ENCODE measurements around the gene TAF15. TPM values are rescaled to one million over a fixed set of nuclear protein-coding genes. Genes with fewer than 3 reads are reported as not detected.

TAF15 gene
- total RNA-seq, 1 donor, result 74.3 TPM

GRCh38 chr17:35895636-35896587 is 86.6 kb downstream of the TAF15 start:
- no peak overlapping the region for H3K4me3 ChIP-seq (ENCODE audit: low read depth, low read length)
- no peak for TF ChIP-seq CTCF (IDR thresholded peaks at IDR 0.05; ENCODE audit: insufficient read depth, low read length)
- DNase-seq (ENCODE audit: low read depth), result peak; percentile 78

Small RNA genes within 50 kb of the gene (small RNA-seq; reads per million reads assigned to genes)
- gene RF00100, result 644 reads per million, percentile 99 among the genes with 10 or more reads in this experiment

Other genes starting within 250 kb of the TAF15 start
- not detected in 2 replicates for gene SLFN14, start 248.7 kb upstream of the TAF15 start, total RNA-seq (ENCODE audit: low replicate concordance)
- 6.1 and 8.8 TPM in 2 replicates for gene PEX12, start 230.9 kb upstream of the TAF15 start, total RNA-seq (ENCODE audit: low replicate concordance)
- 101 and 118 TPM in 2 replicates for gene AP2B1, start 222.2 kb upstream of the TAF15 start, total RNA-seq (ENCODE audit: low replicate concordance)
- gene RASL10B, start 77.8 kb upstream of the TAF15 start, total RNA-seq (ENCODE audit: low replicate concordance), result 1.5 and 3.8 TPM in 2 replicates
- not detected in 2 replicates for gene GAS2L2, start 56.2 kb upstream of the TAF15 start, total RNA-seq (ENCODE audit: low replicate concordance)
- gene C17orf50, start 48.6 kb upstream of the TAF15 start, total RNA-seq (ENCODE audit: low replicate concordance), result not detected in 2 replicates
- gene MMP28, start 13.8 kb upstream of the TAF15 start, total RNA-seq (ENCODE audit: low replicate concordance), result 0.09 TPM in 1 of 2 replicates, not detected in the other
- 0.09 TPM in 1 of 2 replicates, not detected in the other for gene HEATR9, start 59.4 kb downstream of the TAF15 start, total RNA-seq (ENCODE audit: low replicate concordance)
- gene CCL5, start 70.9 kb downstream of the TAF15 start, total RNA-seq (ENCODE audit: low replicate concordance), result not detected in 2 replicates
- 0.45 TPM in 1 of 2 replicates, not detected in the other for gene RDM1, start 121.3 kb downstream of the TAF15 start, total RNA-seq (ENCODE audit: low replicate concordance)
- not detected in 2 replicates for gene LYZL6, start 134.2 kb downstream of the TAF15 start, total RNA-seq (ENCODE audit: low replicate concordance)
- gene CCL16, start 172.0 kb downstream of the TAF15 start, total RNA-seq (ENCODE audit: low replicate concordance), result not detected in 2 replicates
- gene CCL14, start 177.2 kb downstream of the TAF15 start, total RNA-seq (ENCODE audit: low replicate concordance), result not detected in 2 replicates
- not detected in 2 replicates for gene CCL15, start 192.1 kb downstream of the TAF15 start, total RNA-seq (ENCODE audit: low replicate concordance)
- gene CCL23, start 208.5 kb downstream of the TAF15 start, total RNA-seq (ENCODE audit: low replicate concordance), result not detected in 2 replicates